Measurements from ENCODE around the gene SSTR3. TPM values are rescaled to one million over a fixed set of nuclear protein-coding genes. Genes with fewer than 3 reads are reported as not detected.
A peak's percentile ranks its signal among the peaks of the same experiment; 100 is the strongest.

SSTR3 gene
- total RNA-seq, 2 donors from 2014 or later, result 0.11 to 0.20 TPM

GRCh38 chr22:37226514-37226913, 14.2 kb upstream of the SSTR3 start:
- no peaks in the 10 kb centered on the region for H3K36me3 Mint-ChIP-seq (ENCODE audit: low read depth)
- Histone ChIP-seq H3K36me3 (ENCODE audit: control insufficient read depth, insufficient read depth, low read length) (no peaks in the 10 kb centered on the region), H3K9me3 (ENCODE audit: control insufficient read depth, low read length) (no peaks in the 10 kb centered on the region), H3K27ac (ENCODE audit: low read depth, low read length) (no peak overlapping the region), H3K27me3 (ENCODE audit: control insufficient read depth, insufficient read depth, low read length, poor library complexity, severe bottlenecking) (no peaks in the 10 kb centered on the region), H3K4me3 (ENCODE audit: low read length) (no peak overlapping the region), H3K9ac (ENCODE audit: extremely low read depth, low read length, poor library complexity, severe bottlenecking) (no peak overlapping the region), H3K4me1 (ENCODE audit: control insufficient read depth, insufficient read depth, low read length) (no peaks in the 10 kb centered on the region)
- H3K27ac Mint-ChIP-seq, result no peak overlapping the region
- 94 to 97% methylated on average over 6 to 12 of the region's 14 CpGs for WGBS, 2 experiments (ENCODE audit: insufficient coverage in 1 of 2, insufficient read length in 1 of 2)
- no peak for DNase-seq
- peaks cover 6% of the 10 kb centered on the region for H3K27me3 Mint-ChIP-seq (ENCODE audit: insufficient read depth)
- no peak overlapping the region for H3K4me3 Mint-ChIP-seq
- H3K4me1 Mint-ChIP-seq, result no peaks in the 10 kb centered on the region
- peaks cover 9% of the 10 kb centered on the region for H3K9me3 Mint-ChIP-seq
- TF ChIP-seq CTCF (conservative IDR thresholded peaks at IDR 0.05), result no peak

- Mint-ChIP-seq H3K27ac (no peak overlapping the region), H3K36me3 (ENCODE audit: low read depth) (no peaks in the 10 kb centered on the region), H3K4me1 (no peaks in the 10 kb centered on the region), H3K4me3 (no peak overlapping the region), H3K27me3 (ENCODE audit: insufficient read depth) (peaks cover 6% of the 10 kb centered on the region), H3K9me3 (peaks cover 12% of the 10 kb centered on the region)
- DNase-seq, result no peak
- Histone ChIP-seq H3K27ac (ENCODE audit: low read depth, low read length) (no peak overlapping the region), H3K4me3 (ENCODE audit: low read length) (no peak overlapping the region), H3K27me3 (ENCODE audit: control insufficient read depth, insufficient read depth, low read length, poor library complexity, severe bottlenecking) (no peaks in the 10 kb centered on the region), H3K9me3 (ENCODE audit: control insufficient read depth, low read length) (no peaks in the 10 kb centered on the region), H3K36me3 (ENCODE audit: control insufficient read depth, insufficient read depth, low read length) (no peaks in the 10 kb centered on the region), H3K9ac (ENCODE audit: extremely low read depth, low read length, poor library complexity, severe bottlenecking) (no peak overlapping the region), H3K4me1 (ENCODE audit: control insufficient read depth, insufficient read depth, low read length) (no peaks in the 10 kb centered on the region)
- no peak for TF ChIP-seq CTCF (conservative IDR thresholded peaks at IDR 0.05)
- WGBS, 2 experiments (ENCODE audit: insufficient coverage in 1 of 2, insufficient read length in 1 of 2), result 91 to 100% methylated on average over 3 to 4 of the region's 4 CpGs
Observed at GRCh38 chr22:37226087-37226486, 13.8 kb upstream of the SSTR3 start.

- Mint-ChIP-seq H3K4me1 (peaks cover 5% of the 10 kb centered on the region), H3K36me3 (ENCODE audit: low read depth) (no peaks in the 10 kb centered on the region), H3K27me3 (ENCODE audit: insufficient read depth) (peaks cover 6% of the 10 kb centered on the region), H3K4me3 (no peak overlapping the region), H3K9me3 (peaks cover 18% of the 10 kb centered on the region), H3K27ac (no peak overlapping the region)
- Histone ChIP-seq H3K9ac (ENCODE audit: extremely low read depth, low read length, poor library complexity, severe bottlenecking) (no peak overlapping the region), H3K4me1 (ENCODE audit: control insufficient read depth, insufficient read depth, low read length) (no peaks in the 10 kb centered on the region), H3K27me3 (ENCODE audit: control insufficient read depth, insufficient read depth, low read length, poor library complexity, severe bottlenecking) (no peaks in the 10 kb centered on the region), H3K27ac (ENCODE audit: low read depth, low read length) (no peak overlapping the region), H3K4me3 (ENCODE audit: low read length) (no peak overlapping the region), H3K9me3 (ENCODE audit: control insufficient read depth, low read length) (no peaks in the 10 kb centered on the region), H3K36me3 (ENCODE audit: control insufficient read depth, insufficient read depth, low read length) (no peaks in the 10 kb centered on the region)
- no peak for DNase-seq
- 92 to 93% methylated on average over 8 of the region's 8 CpGs for WGBS, 2 experiments (ENCODE audit: insufficient coverage in 1 of 2, insufficient read length in 1 of 2)
- TF ChIP-seq CTCF (conservative IDR thresholded peaks at IDR 0.05), result peak; percentile 49
Observed at GRCh38 chr22:37225481-37225880, 13.2 kb upstream of the SSTR3 start.

Measured in endodermal cell (in vitro differentiated cells).